Breast epithelium (tissue), 4 donors: ENCODE results near the gene TENT5A. TPM values are rescaled to one million over a fixed set of nuclear protein-coding genes. Genes with fewer than 3 reads are reported as not detected.

ENCODE experiments used
- DNase-seq, 2 donors: peaks; one replicate each; pipeline ENCODE4 v3.0.0-alpha.2; 2019; ENCODE audit warnings: low spot score in 2 of 2
- H3K27ac ChIP-seq, 2 donors: fragments of 200-600 bp; sonication (generic) in 1 of 2; one replicate each; pipeline ENCODE4 v1.5.1; 2016 to 2019; ENCODE audit warnings: mild to moderate bottlenecking in 1 of 2
- H3K27me3 ChIP-seq, 2 donors: fragments of 200-600 bp; sonication (generic) in 1 of 2; one replicate each; pipeline versions ENCODE4 v1.5.1 to v1.6.0; 2017 to 2019; ENCODE audit warnings: control low read depth in 1 of 2, mild to moderate bottlenecking in 1 of 2
- H3K36me3 ChIP-seq: fragments of 200-600 bp; one replicate; pipeline ENCODE4 v1.5.1; 2019
- H3K4me1 ChIP-seq, 2 donors: fragments of 200-600 bp; sonication (generic); one replicate each; pipeline ENCODE4 v1.5.1; 2016 to 2019; ENCODE audit warnings: control low read depth in 1 of 2
- H3K4me3 ChIP-seq, 3 donors: fragments of 200-600 bp; sonication (generic); 1 replicate in 2 of 3; 2 replicates in 1 of 3; pipeline ENCODE4 v1.5.1; 2016 to 2019; ENCODE audit warnings: mild to moderate bottlenecking in 3 of 3, moderate library complexity in 2 of 3
- H3K9me3 ChIP-seq, 2 donors: fragments of 200-600 bp; sonication (generic) in 1 of 2; one replicate each; pipeline ENCODE4 v1.5.1; 2016 to 2019; ENCODE audit warnings: control low read depth in 1 of 2
- POLR2A ChIP-seq: fragments of 450-650 bp; IDR thresholded peaks from one replicate; pipeline ENCODE4 v1.6.1; 2016; ENCODE audit warnings: antibody characterized with exemption, mild to moderate bottlenecking, moderate library complexity
- POLR2AphosphoS5 ChIP-seq, 3 donors: sonication (generic); formaldehyde crosslinking; IDR thresholded peaks; one replicate each; pipeline ENCODE4 v1.6.1; 2017; ENCODE audit warnings: antibody characterized with exemption in 3 of 3
- intact Hi-C: fragments of 100-400 bp; cut with DNase I; formaldehyde crosslinking; loops from one replicate; pipeline ENCODE4 v1.15.1; 2023; ENCODE audit warnings: low total_unique reads
- total RNA-seq, 3 donors: library from RNA; depleted of rRNA; stranded (reverse); fragments of >200 nt; gene quantifications; one replicate each; pipeline ENCODE4 v1.1.0, GENCODE V29; 2016
- TF ChIP-seq, protein P1 (sequence below), 3 donors: fragments of 450-650 bp; IDR thresholded peaks; one replicate each; pipeline ENCODE4 v1.5.1; 2016 to 2017; ENCODE audit warnings: antibody characterized with exemption in 3 of 3, mild to moderate bottlenecking in 3 of 3, moderate library complexity in 3 of 3

Gene TENT5A
- total RNA-seq, 3 donors from 2014 or later = 24.3 to 42.4 (median 25.9) TPM

DNA sequence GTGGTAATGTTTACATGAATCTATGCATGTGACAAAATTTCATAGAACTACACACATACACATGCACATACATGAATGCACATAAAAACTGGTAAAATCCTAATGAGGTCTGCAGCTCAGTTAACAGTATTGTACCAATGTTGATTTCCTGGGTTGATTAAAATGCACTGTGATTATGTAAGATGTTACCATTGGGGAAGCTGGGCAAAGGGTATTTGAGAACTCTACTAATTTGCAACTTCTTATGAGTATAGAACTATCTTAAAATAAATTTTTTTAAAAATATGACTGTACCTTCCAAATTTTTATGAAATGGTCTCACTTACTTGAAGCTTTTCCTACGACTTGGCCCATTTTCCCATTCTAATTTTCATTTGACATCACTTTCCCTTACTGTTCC is 43.4 kb upstream of the TENT5A start:
- intact Hi-C loops = no loop called here
- Histone ChIP-seq H3K36me3 (no peaks in the 10 kb centered on the region), H3K27me3 (no peaks in the 10 kb centered on the region), H3K4me1 (no peaks in the 10 kb centered on the region), H3K4me3 (no peak overlapping the region), H3K27ac (no peak overlapping the region), H3K9me3 (no peaks in the 10 kb centered on the region)
- no peak for DNase-seq
- TF ChIP-seq, protein P1, sequence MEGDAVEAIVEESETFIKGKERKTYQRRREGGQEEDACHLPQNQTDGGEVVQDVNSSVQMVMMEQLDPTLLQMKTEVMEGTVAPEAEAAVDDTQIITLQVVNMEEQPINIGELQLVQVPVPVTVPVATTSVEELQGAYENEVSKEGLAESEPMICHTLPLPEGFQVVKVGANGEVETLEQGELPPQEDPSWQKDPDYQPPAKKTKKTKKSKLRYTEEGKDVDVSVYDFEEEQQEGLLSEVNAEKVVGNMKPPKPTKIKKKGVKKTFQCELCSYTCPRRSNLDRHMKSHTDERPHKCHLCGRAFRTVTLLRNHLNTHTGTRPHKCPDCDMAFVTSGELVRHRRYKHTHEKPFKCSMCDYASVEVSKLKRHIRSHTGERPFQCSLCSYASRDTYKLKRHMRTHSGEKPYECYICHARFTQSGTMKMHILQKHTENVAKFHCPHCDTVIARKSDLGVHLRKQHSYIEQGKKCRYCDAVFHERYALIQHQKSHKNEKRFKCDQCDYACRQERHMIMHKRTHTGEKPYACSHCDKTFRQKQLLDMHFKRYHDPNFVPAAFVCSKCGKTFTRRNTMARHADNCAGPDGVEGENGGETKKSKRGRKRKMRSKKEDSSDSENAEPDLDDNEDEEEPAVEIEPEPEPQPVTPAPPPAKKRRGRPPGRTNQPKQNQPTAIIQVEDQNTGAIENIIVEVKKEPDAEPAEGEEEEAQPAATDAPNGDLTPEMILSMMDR (IDR thresholded peaks at IDR 0.05) = no peak
- TF ChIP-seq POLR2AphosphoS5 (IDR thresholded peaks at IDR 0.05) (no peak), POLR2A (no peak)

DNA sequence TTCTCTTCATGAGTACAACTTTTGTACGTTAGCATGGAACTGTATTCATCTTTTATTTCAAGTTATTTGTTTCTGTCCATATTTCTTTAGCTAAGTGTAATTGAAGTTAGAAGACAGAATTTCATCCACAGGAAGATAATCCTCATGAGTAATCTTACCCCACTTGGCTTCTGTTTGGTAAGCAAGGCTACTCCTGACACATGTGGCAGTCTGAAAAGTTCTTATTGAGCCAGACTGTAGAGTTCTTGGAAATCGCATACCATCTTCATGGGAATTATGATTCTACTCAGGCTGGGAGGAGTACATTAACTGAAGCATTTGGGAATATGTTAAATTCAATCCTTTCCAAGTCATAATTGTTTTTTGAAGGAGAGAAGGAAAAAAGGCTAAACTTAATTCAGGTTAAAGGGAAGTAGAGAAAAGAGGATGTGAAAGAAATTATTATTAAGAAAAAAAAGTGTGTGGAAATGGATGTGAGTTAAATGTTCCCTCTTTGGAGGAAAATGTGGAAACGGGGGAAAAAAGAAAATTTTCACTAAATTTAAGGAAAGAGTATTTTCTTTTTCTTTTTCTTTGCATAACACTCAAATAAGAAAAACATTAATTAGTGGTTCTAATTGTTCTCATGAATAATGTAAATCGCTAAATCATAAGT is 41.5 kb upstream of the TENT5A start:
- no peaks in the 10 kb centered on the region for H3K9me3 ChIP-seq
- H3K27ac ChIP-seq = no peak overlapping the region
- DNase-seq = no peak
- intact Hi-C loops = no loop called here
- H3K4me1 ChIP-seq = no peaks in the 10 kb centered on the region
- H3K27me3 ChIP-seq = no peaks in the 10 kb centered on the region
- no peak for TF ChIP-seq POLR2A
- no peak for TF ChIP-seq POLR2AphosphoS5 (IDR thresholded peaks at IDR 0.05)
- TF ChIP-seq, protein P1 (IDR thresholded peaks at IDR 0.05) = no peak
- no peaks in the 10 kb centered on the region for H3K36me3 ChIP-seq
- H3K4me3 ChIP-seq = no peak overlapping the region

- Histone ChIP-seq H3K36me3 (no peaks in the 10 kb centered on the region), H3K4me3 (no peak overlapping the region), H3K9me3 (no peaks in the 10 kb centered on the region), H3K27me3 (no peaks in the 10 kb centered on the region), H3K4me1 (no peaks in the 10 kb centered on the region), H3K27ac (no peak overlapping the region)
- intact Hi-C loops = no loop called here
- no peak for TF ChIP-seq POLR2AphosphoS5 (IDR thresholded peaks at IDR 0.05)
- TF ChIP-seq, protein P1 (IDR thresholded peaks at IDR 0.05) = no peak
- TF ChIP-seq POLR2A = no peak
- no peak for DNase-seq
Observed at GRCh38 chr6:81792826-81793225, 40.3 kb upstream of the TENT5A start.

DNA sequence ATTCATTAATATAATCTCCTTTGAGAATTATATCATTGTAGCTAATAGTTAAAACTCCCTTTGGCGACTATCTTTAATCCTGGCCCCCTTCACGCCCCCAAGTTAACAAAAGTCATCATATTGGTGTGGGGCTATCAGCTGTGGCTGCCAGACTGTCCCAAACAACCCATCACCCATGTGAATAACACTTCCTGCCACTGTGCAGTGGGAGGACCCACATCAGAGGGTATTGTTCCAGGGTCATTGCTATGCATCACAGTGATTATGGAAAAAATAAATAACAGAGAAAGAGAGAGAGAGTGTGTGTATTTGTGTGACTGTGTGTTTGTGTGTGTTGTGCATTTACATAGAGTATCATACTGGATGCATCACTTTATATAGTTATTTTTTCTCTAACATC is 39.3 kb upstream of the TENT5A start:
- intact Hi-C loops = no loop called here
- Histone ChIP-seq H3K4me3 (no peak overlapping the region), H3K4me1 (no peaks in the 10 kb centered on the region), H3K9me3 (no peaks in the 10 kb centered on the region), H3K27ac (no peak overlapping the region), H3K36me3 (no peaks in the 10 kb centered on the region), H3K27me3 (no peaks in the 10 kb centered on the region)
- no peak for TF ChIP-seq POLR2A
- TF ChIP-seq, protein P1 (IDR thresholded peaks at IDR 0.05) = no peak
- no peak for TF ChIP-seq POLR2AphosphoS5 (IDR thresholded peaks at IDR 0.05)
- no peak for DNase-seq

DNA sequence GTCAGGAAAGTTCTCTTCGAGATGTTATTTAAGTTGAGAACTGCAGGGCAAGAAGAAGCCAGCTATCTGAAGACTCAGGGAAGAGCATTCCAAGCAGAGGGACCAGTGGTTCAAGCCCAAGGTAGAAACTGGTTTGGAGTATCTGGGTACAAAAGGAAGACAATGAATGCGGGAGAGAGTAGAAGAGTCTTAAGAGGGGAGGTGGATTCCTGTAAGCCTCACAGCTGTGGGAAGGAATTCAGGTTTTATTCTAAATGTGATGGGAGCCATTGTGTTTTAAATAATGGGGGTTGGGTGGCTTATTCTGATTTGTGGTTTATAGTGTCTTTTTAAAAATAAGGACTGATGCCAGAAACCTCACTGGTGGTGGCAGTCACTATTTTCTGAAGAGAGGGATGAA is 37.6 kb upstream of the TENT5A start:
- no peaks in the 10 kb centered on the region for H3K36me3 ChIP-seq
- no peaks in the 10 kb centered on the region for H3K9me3 ChIP-seq
- intact Hi-C loops = no loop called here
- no peak for DNase-seq
- H3K4me3 ChIP-seq = no peak overlapping the region
- no peak overlapping the region for H3K27ac ChIP-seq
- TF ChIP-seq, protein P1 (IDR thresholded peaks at IDR 0.05) = no peak
- TF ChIP-seq POLR2A (no peak), POLR2AphosphoS5 (IDR thresholded peaks at IDR 0.05) (no peak)
- no peaks in the 10 kb centered on the region for H3K27me3 ChIP-seq
- no peaks in the 10 kb centered on the region for H3K4me1 ChIP-seq
